ENCODE measurements around the gene ADORA2B.

DNA sequence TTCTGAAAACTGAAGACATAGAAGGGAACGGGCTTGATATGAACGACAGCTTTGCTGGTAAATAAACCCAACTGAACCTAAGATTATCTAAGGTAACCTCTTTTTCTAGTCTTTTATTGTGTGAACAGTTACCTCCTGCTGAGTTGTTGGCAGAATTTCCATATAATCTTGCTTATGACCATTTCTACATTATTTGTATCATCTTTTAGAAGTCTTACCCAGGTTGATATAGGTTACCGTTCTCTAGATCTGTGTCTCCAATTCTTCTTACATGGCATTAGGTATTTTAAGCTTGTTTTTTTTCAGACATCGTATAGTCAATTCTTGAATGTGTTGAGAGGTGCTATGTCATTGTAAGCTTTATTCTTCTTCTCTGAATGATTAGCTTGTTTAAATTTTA, 79.0 kb downstream of the ADORA2B start:
- no peak for TF ChIP-seq POLR2AphosphoS5 (IDR thresholded peaks at IDR 0.05)
- TF ChIP-seq, protein P1, sequence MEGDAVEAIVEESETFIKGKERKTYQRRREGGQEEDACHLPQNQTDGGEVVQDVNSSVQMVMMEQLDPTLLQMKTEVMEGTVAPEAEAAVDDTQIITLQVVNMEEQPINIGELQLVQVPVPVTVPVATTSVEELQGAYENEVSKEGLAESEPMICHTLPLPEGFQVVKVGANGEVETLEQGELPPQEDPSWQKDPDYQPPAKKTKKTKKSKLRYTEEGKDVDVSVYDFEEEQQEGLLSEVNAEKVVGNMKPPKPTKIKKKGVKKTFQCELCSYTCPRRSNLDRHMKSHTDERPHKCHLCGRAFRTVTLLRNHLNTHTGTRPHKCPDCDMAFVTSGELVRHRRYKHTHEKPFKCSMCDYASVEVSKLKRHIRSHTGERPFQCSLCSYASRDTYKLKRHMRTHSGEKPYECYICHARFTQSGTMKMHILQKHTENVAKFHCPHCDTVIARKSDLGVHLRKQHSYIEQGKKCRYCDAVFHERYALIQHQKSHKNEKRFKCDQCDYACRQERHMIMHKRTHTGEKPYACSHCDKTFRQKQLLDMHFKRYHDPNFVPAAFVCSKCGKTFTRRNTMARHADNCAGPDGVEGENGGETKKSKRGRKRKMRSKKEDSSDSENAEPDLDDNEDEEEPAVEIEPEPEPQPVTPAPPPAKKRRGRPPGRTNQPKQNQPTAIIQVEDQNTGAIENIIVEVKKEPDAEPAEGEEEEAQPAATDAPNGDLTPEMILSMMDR (IDR thresholded peaks at IDR 0.05) = no peak
- no peak for TF ChIP-seq POLR2A (IDR thresholded peaks at IDR 0.05)

Data from prostate gland (tissue), 2 donors.